ENCODE data around the gene TSPAN4.

- TF ChIP-seq ZFP30 (CRISPR knock-in tag; IDR thresholded peaks at IDR 0.05): no peak
- TF ChIP-seq ZFP3 (CRISPR knock-in tag; IDR thresholded peaks at IDR 0.05): no peak
- TF ChIP-seq PATZ1 (CRISPR knock-in tag; IDR thresholded peaks at IDR 0.05; ENCODE audit: borderline replicate concordance): no peak
- TF ChIP-seq CSDC2 (CRISPR knock-in tag; IDR thresholded peaks at IDR 0.05): no peak
- TF ChIP-seq CREB5 (CRISPR knock-in tag; IDR thresholded peaks at IDR 0.05; ENCODE audit: low read depth): no peak
Observed at GRCh38 chr11:794013-794765, 48.5 kb upstream of the TSPAN4 start.
